Chondrocyte (in vitro differentiated cells): Measurements from ENCODE around the gene RNF182. TPM values are rescaled to one million over a fixed set of nuclear protein-coding genes. Genes with fewer than 3 reads are reported as not detected.

Experiments used
- DNase-seq: peaks from one replicate; pipeline ENCODE4 v3.0.0; 2021; ENCODE audit warnings: mixed read lengths, low spot score
- H3K27ac Mint-ChIP-seq: one replicate; pipeline ENCODE4 v1.8.0; 2021; ENCODE audit warnings: mild to moderate bottlenecking, moderate library complexity, mixed read lengths; ENCODE audit not compliant: unreplicated experiment
- H3K27me3 Mint-ChIP-seq: 2 replicates; pipeline ENCODE4 v1.8.0; 2021; ENCODE audit warnings: low read depth, mixed read lengths
- H3K36me3 Mint-ChIP-seq: 2 replicates; pipeline ENCODE4 v1.8.0; 2021; ENCODE audit warnings: low read depth, mixed read lengths
- H3K4me1 Mint-ChIP-seq: 2 replicates; pipeline ENCODE4 v1.8.0; 2021; ENCODE audit warnings: low read depth, mild to moderate bottlenecking, mixed read lengths
- H3K4me3 Mint-ChIP-seq: one replicate; pipeline ENCODE4 v1.8.0; 2021; ENCODE audit warnings: mild to moderate bottlenecking, moderate library complexity, mixed read lengths; ENCODE audit not compliant: unreplicated experiment
- H3K9me3 Mint-ChIP-seq: 2 replicates; pipeline ENCODE4 v1.8.0; 2021; ENCODE audit warnings: low read depth, mixed read lengths
- total RNA-seq: library from RNA; stranded (reverse); gene quantifications from 3 replicates; pipeline ENCODE4 v1.2.1, GENCODE V29; 2021
- TF ChIP-seq, protein P1 (sequence below): fragments of 200-600 bp; sonication (generic); IDR thresholded peaks from 2 replicates; pipeline ENCODE4 v1.5.0; 2021; ENCODE audit warnings: antibody characterized with exemption, mild to moderate bottlenecking, moderate library complexity

The RNF182 gene
- total RNA-seq, 1 donor from 2014 or later: 5.3 TPM

GRCh38 chr6:14001329-14002012 is 76.7 kb downstream of the RNF182 start:
- no peak for DNase-seq
- Mint-ChIP-seq H3K4me3 (peak overlapping the region; percentile 46), H3K4me1 (peaks cover 13% of the 10 kb centered on the region), H3K27me3 (no peaks in the 10 kb centered on the region), H3K36me3 (no peaks in the 10 kb centered on the region), H3K9me3 (peaks cover 3% of the 10 kb centered on the region), H3K27ac (peak overlapping the region; percentile 70)
- TF ChIP-seq, protein P1, sequence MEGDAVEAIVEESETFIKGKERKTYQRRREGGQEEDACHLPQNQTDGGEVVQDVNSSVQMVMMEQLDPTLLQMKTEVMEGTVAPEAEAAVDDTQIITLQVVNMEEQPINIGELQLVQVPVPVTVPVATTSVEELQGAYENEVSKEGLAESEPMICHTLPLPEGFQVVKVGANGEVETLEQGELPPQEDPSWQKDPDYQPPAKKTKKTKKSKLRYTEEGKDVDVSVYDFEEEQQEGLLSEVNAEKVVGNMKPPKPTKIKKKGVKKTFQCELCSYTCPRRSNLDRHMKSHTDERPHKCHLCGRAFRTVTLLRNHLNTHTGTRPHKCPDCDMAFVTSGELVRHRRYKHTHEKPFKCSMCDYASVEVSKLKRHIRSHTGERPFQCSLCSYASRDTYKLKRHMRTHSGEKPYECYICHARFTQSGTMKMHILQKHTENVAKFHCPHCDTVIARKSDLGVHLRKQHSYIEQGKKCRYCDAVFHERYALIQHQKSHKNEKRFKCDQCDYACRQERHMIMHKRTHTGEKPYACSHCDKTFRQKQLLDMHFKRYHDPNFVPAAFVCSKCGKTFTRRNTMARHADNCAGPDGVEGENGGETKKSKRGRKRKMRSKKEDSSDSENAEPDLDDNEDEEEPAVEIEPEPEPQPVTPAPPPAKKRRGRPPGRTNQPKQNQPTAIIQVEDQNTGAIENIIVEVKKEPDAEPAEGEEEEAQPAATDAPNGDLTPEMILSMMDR: no peak

GRCh38 chr6:14002176-14002947 is 77.6 kb downstream of the RNF182 start:
- TF ChIP-seq, protein P1: no peak
- Mint-ChIP-seq H3K4me3 (no peak overlapping the region), H3K27me3 (no peaks in the 10 kb centered on the region)

DNA sequence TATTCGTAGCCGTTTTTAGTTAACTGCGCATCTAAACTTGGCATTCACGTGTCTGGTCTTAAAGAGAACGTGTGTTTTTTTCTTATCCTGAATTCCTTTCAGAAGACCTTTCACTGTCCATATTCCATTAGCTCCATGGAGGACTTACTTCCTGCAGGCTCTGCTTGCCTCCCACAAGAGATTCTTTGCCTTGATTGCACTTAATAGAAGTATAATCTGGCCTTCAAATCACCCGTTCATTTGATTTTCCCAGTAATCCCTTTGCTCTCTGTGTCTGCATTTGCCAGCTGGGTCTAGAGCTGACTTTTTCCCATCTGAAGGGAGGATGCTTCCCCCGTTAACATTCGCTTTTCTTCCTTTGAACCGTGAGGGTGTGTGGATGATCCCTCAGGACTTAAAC is 79.5 kb downstream of the RNF182 start:
- no peak overlapping the region for H3K4me3 Mint-ChIP-seq
- TF ChIP-seq, protein P1: no peak
- H3K4me1 Mint-ChIP-seq: peaks cover 13% of the 10 kb centered on the region
- H3K9me3 Mint-ChIP-seq: no peaks in the 10 kb centered on the region
- no peak for DNase-seq
- H3K27ac Mint-ChIP-seq: no peak overlapping the region
- no peaks in the 10 kb centered on the region for H3K27me3 Mint-ChIP-seq
- no peaks in the 10 kb centered on the region for H3K36me3 Mint-ChIP-seq

More at GRCh38 chr6:14002176-14002947, 77.6 kb downstream of the RNF182 start:
- H3K4me1 Mint-ChIP-seq: peaks cover 13% of the 10 kb centered on the region
- H3K36me3 Mint-ChIP-seq: no peaks in the 10 kb centered on the region
- no peak for DNase-seq
- peak overlapping the region; percentile 70 for H3K27ac Mint-ChIP-seq
- H3K9me3 Mint-ChIP-seq: peaks cover 3% of the 10 kb centered on the region

DNA sequence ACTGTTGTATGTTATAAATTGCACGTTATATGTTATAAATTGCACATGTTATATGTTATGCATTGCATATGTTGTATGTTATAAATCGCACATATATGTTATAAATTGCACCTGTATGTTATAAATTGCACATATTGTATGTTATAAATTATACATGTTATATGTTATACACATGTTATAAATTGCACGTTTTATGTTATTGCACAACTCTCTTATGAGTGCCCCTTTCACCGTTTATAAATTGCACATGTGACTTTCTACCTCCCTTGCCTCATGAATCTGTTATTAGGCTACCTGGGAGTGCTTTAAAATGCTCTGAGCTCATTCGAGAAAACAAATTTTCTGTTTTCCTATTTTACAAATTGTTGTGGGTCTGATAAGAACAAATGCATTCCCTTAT is 84.1 kb downstream of the RNF182 start:
- TF ChIP-seq, protein P1: no peak
- Mint-ChIP-seq H3K36me3 (no peaks in the 10 kb centered on the region), H3K4me1 (no peaks in the 10 kb centered on the region), H3K4me3 (no peak overlapping the region), H3K27me3 (no peaks in the 10 kb centered on the region), H3K9me3 (peaks cover 8% of the 10 kb centered on the region), H3K27ac (no peak overlapping the region)
- DNase-seq: no peak

- TF ChIP-seq, protein P1: no peak
- no peak for DNase-seq
- Mint-ChIP-seq H3K4me3 (no peak overlapping the region), H3K27me3 (peaks cover 1% of the 10 kb centered on the region), H3K27ac (no peak overlapping the region), H3K4me1 (no peaks in the 10 kb centered on the region), H3K36me3 (no peaks in the 10 kb centered on the region), H3K9me3 (peaks cover 8% of the 10 kb centered on the region)
Measured at GRCh38 chr6:14009431-14009830, 84.7 kb downstream of the RNF182 start.
